Endodermal cell (in vitro differentiated cells): ENCODE data around the gene HOXD10. TPM values are rescaled to one million over a fixed set of nuclear protein-coding genes. Genes with fewer than 3 reads are reported as not detected.

Experiments used
- DNase-seq: peaks from one replicate; pipeline ENCODE4 v3.0.0-alpha.2; 2017
- H3K27ac ChIP-seq: 2 replicates; pipeline ENCODE4 v1.5.1; 2013; ENCODE audit warnings: mild to moderate bottlenecking, low read depth, low read length, moderate library complexity
- H3K27me3 ChIP-seq: 2 replicates; pipeline ENCODE4 v1.6.1; 2013; ENCODE audit warnings: mild to moderate bottlenecking, low read length, moderate library complexity; ENCODE audit not compliant: insufficient read depth, control insufficient read depth, poor library complexity, severe bottlenecking
- H3K36me3 ChIP-seq: 2 replicates; pipeline ENCODE4 v1.7.0; 2013; ENCODE audit warnings: mild to moderate bottlenecking, low read length, moderate library complexity; ENCODE audit not compliant: control insufficient read depth, insufficient read depth
- H3K4me1 ChIP-seq: one replicate; pipeline ENCODE4 v1.7.0; 2013; ENCODE audit warnings: low read length; ENCODE audit not compliant: control insufficient read depth, insufficient read depth
- H3K4me3 ChIP-seq: 2 replicates; pipeline ENCODE4 v1.5.1; 2013; ENCODE audit warnings: mild to moderate bottlenecking, low read length, moderate library complexity
- H3K9ac ChIP-seq: 2 replicates; pipeline ENCODE4 v1.6.1; 2013; ENCODE audit warnings: mild to moderate bottlenecking, low read length, moderate library complexity; ENCODE audit not compliant: poor library complexity, severe bottlenecking; ENCODE audit errors: extremely low read depth
- H3K9me3 ChIP-seq: 2 replicates; pipeline ENCODE4 v1.6.1; 2013; ENCODE audit warnings: mild to moderate bottlenecking, low read length, moderate library complexity; ENCODE audit not compliant: control insufficient read depth
- H3K27ac Mint-ChIP-seq: 2 replicates; pipeline ENCODE4 v1.8.0; 2020; ENCODE audit warnings: mixed read lengths
- H3K27me3 Mint-ChIP-seq: 2 replicates; pipeline ENCODE4 v1.8.0; 2021; ENCODE audit warnings: mild to moderate bottlenecking, mixed read lengths; ENCODE audit not compliant: insufficient read depth
- H3K36me3 Mint-ChIP-seq: 2 replicates; pipeline ENCODE4 v1.8.0; 2020; ENCODE audit warnings: low read depth, mixed read lengths
- H3K4me1 Mint-ChIP-seq: 2 replicates; pipeline ENCODE4 v1.8.0; 2020; ENCODE audit warnings: mixed read lengths
- H3K4me3 Mint-ChIP-seq: 2 replicates; pipeline ENCODE4 v1.8.0; 2020; ENCODE audit warnings: mild to moderate bottlenecking, moderate library complexity, mixed read lengths
- H3K9me3 Mint-ChIP-seq: 2 replicates; pipeline ENCODE4 v1.8.0; 2020; ENCODE audit warnings: mild to moderate bottlenecking, mixed read lengths
- WGBS, 2 experiments: methylation state at CpG; one replicate each; pipeline versions ENCODE4 v1.1.5 to v1.1.7; 2013; ENCODE audit warnings: missing lambda C conversion rate in 2 of 2, mixed read lengths in 1 of 2; ENCODE audit not compliant: insufficient coverage in 1 of 2, insufficient read length in 1 of 2; 5-methylcytosine and 5-hydroxymethylcytosine counted together
- total RNA-seq, 2 donors: library from RNA; stranded (reverse); fragmentation: NEBNext Ultra II Directional in 1 of 2; extraction: Animal tissue kit (Norgen Biotek cat#: 25700) in 1 of 2; gene quantifications; 2 replicates in 1 of 2; 3 replicates in 1 of 2; pipeline ENCODE4 v1.2.1, GENCODE V29; 2021
- TF ChIP-seq, protein P1 (sequence below): fragments of 200-600 bp; sonication (generic); conservative IDR thresholded peaks from 2 replicates; pipeline ENCODE4 v1.5.0; 2021; ENCODE audit warnings: antibody characterized with exemption, mild to moderate bottlenecking

HOXD10 gene
- total RNA-seq, 2 donors from 2014 or later = not detected

DNA sequence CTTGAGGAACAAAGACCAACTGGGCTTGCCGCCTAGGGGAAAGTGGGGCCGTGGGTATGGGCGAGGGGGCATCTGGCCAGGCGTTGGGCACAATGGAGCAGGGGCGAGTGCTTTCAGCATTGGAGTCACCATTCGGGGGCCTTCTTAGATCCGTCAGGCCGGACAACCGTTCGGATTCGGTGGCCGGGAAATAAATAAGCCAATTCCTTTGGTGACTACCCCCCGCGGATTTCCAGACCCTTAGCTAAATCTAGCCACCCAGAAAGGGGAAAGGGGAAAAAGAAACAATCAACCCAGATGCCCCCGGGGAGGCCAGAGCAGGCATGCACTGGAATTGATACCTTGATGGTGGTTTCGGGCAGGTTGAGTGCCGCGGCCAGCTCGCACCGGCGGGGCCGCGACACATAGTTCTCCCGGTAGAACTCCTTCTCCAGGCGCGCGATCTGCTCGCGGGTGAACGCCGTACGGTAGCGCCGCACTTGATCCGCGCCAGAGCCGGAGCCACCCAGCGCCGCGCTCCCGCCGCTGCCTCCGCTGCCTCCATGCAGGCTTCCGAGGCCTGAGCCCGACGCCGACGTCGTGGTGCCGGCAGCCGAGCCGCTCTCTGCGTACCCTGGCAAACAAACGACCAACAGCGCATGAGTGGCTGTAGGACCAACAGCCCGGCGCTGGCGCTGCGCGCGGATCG lies 34.6 kb upstream of the HOXD10 start:
- Mint-ChIP-seq H3K36me3 (no peaks in the 10 kb centered on the region), H3K27ac (no peak overlapping the region), H3K9me3 (peaks cover 5% of the 10 kb centered on the region), H3K4me3 (peak overlapping the region; percentile 47), H3K27me3 (peaks cover 94% of the 10 kb centered on the region), H3K4me1 (peaks cover 49% of the 10 kb centered on the region)
- H3K27ac ChIP-seq = no peak overlapping the region
- H3K27me3 ChIP-seq = peaks cover 97% of the 10 kb centered on the region
- H3K9ac ChIP-seq = no peak overlapping the region
- H3K4me3 ChIP-seq = peak overlapping the region; percentile 35
- no peaks in the 10 kb centered on the region for H3K9me3 ChIP-seq
- TF ChIP-seq, protein P1, sequence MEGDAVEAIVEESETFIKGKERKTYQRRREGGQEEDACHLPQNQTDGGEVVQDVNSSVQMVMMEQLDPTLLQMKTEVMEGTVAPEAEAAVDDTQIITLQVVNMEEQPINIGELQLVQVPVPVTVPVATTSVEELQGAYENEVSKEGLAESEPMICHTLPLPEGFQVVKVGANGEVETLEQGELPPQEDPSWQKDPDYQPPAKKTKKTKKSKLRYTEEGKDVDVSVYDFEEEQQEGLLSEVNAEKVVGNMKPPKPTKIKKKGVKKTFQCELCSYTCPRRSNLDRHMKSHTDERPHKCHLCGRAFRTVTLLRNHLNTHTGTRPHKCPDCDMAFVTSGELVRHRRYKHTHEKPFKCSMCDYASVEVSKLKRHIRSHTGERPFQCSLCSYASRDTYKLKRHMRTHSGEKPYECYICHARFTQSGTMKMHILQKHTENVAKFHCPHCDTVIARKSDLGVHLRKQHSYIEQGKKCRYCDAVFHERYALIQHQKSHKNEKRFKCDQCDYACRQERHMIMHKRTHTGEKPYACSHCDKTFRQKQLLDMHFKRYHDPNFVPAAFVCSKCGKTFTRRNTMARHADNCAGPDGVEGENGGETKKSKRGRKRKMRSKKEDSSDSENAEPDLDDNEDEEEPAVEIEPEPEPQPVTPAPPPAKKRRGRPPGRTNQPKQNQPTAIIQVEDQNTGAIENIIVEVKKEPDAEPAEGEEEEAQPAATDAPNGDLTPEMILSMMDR = no peak
- DNase-seq = peak; percentile 87
- 0 to 1% methylated on average over 19 to 62 of the region's 62 CpGs for WGBS, 2 experiments
- H3K36me3 ChIP-seq = no peaks in the 10 kb centered on the region
- peaks cover 6% of the 10 kb centered on the region for H3K4me1 ChIP-seq

DNA sequence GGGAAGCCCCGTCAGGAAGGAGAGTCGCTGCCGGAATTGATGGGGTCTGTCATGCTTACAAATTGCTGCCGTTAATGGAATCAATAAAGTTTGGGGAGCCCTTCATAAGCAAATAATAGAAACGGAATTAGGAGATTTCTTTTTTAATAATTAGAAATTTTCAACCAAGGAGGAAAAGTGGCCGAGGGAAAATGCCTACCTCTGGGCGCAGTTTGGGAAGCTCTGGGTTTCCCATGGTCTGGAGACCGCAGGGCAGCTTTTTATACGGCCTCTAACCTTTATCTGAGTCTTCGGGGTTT lies 34.1 kb upstream of the HOXD10 start:
- peaks cover 97% of the 10 kb centered on the region for H3K27me3 ChIP-seq
- peaks cover 52% of the 10 kb centered on the region for H3K4me1 Mint-ChIP-seq
- H3K4me3 Mint-ChIP-seq = peak overlapping the region; percentile 47

DNA sequence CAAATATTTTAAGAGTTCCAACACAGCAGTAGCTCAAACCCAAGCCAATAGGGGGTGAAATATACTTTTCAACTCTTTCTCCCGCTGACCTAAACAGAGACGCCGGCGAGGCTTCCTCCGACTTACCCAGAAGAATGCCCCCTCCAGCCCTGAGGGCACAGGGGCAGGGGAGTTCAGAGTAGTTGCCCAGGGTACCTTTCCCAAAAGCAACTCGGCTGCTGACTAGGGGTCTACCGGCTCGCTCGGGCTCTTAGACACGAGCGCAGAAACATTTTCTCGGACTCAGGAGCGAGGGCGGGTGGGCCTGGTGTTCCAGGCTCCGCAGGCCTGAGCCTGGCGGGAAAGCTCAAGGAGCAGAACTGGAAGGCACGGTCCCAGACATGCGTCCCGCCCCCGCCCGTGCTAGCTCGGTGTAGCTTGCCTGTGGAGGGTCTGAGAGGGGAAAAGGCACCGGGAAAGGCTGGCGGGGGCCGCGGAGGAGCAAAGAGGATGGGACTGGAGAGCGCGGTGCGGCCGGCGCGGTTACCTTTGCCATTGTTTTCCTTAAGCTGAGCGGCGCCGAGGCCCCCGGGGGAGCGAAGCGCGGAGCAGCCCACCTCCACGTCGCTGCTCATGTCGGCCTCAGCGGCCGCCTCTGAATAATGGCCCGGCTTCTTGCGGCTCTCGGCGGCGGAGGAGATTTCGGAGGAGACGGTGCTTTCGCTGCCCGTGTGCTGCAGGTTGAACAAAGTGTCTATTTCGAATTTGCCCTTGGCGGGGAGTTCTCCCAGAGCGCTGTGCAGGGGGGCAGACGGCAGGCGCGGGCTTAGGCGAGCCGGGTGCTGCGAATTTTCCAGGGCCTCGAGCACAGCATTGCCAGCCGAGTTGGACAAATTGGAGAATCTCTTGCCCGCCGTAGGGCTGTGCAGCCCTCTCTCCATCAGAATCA lies 33.5 kb upstream of the HOXD10 start:
- H3K36me3 ChIP-seq = no peaks in the 10 kb centered on the region
- no peak overlapping the region for H3K27ac Mint-ChIP-seq
- peak overlapping the region; percentile 40 for H3K4me3 ChIP-seq
- WGBS, 2 experiments = 1 to 2% methylated on average over 44 to 66 of the region's 66 CpGs
- H3K4me3 Mint-ChIP-seq = peak overlapping the region; percentile 47
- DNase-seq = peak; percentile 80
- H3K4me1 ChIP-seq = peaks cover 6% of the 10 kb centered on the region
- no peaks in the 10 kb centered on the region for H3K9me3 ChIP-seq
- peaks cover 97% of the 10 kb centered on the region for H3K27me3 ChIP-seq
- TF ChIP-seq, protein P1 = no peak
- H3K4me1 Mint-ChIP-seq = peaks cover 53% of the 10 kb centered on the region
- H3K9me3 Mint-ChIP-seq = peaks cover 5% of the 10 kb centered on the region
- no peaks in the 10 kb centered on the region for H3K36me3 Mint-ChIP-seq
- H3K27ac ChIP-seq = no peak overlapping the region
- H3K9ac ChIP-seq = no peak overlapping the region
- peaks cover 95% of the 10 kb centered on the region for H3K27me3 Mint-ChIP-seq

More for the DNA sequence above, 34.1 kb upstream of the HOXD10 start:
- no peaks in the 10 kb centered on the region for H3K9me3 ChIP-seq
- TF ChIP-seq, protein P1 = no peak
- H3K4me3 ChIP-seq = peak overlapping the region; percentile 40
- H3K27ac ChIP-seq = no peak overlapping the region
- H3K36me3 ChIP-seq = no peaks in the 10 kb centered on the region
- no peak overlapping the region for H3K27ac Mint-ChIP-seq
- H3K9me3 Mint-ChIP-seq = peaks cover 5% of the 10 kb centered on the region
- H3K27me3 Mint-ChIP-seq = peaks cover 94% of the 10 kb centered on the region
- H3K36me3 Mint-ChIP-seq = no peaks in the 10 kb centered on the region
- H3K4me1 ChIP-seq = peaks cover 6% of the 10 kb centered on the region
- no peak for DNase-seq
- WGBS, 2 experiments = 2 to 4% methylated on average over 8 to 10 of the region's 10 CpGs
- no peak overlapping the region for H3K9ac ChIP-seq
